Adrenal gland (tissue), 5 donors: ENCODE results near the gene LRRC14B.

Experiments
- POLR2A ChIP-seq, 2 donors: fragments of 450-650 bp; IDR thresholded peaks; one replicate each; pipeline ENCODE4 v1.6.1; 2017; ENCODE audit warnings: antibody characterized with exemption in 2 of 2, mild to moderate bottlenecking in 2 of 2, moderate library complexity in 1 of 2
- TF ChIP-seq, protein P1 (sequence below), 6 experiments: fragments of 450-650 bp in 4 of 6; fragments of 200-600 bp in 2 of 6; sonication (generic) in 1 of 6; IDR thresholded peaks; 1 replicate in 5 of 6; 2 replicates in 1 of 6; pipeline versions ENCODE4 v1.5.1 to v1.8.0; 2016 to 2021; ENCODE audit warnings: antibody characterized with exemption in 6 of 6, mild to moderate bottlenecking in 2 of 6, moderate library complexity in 1 of 6
- donor health status: DM: no; HTN: no; CAD: no.

DNA sequence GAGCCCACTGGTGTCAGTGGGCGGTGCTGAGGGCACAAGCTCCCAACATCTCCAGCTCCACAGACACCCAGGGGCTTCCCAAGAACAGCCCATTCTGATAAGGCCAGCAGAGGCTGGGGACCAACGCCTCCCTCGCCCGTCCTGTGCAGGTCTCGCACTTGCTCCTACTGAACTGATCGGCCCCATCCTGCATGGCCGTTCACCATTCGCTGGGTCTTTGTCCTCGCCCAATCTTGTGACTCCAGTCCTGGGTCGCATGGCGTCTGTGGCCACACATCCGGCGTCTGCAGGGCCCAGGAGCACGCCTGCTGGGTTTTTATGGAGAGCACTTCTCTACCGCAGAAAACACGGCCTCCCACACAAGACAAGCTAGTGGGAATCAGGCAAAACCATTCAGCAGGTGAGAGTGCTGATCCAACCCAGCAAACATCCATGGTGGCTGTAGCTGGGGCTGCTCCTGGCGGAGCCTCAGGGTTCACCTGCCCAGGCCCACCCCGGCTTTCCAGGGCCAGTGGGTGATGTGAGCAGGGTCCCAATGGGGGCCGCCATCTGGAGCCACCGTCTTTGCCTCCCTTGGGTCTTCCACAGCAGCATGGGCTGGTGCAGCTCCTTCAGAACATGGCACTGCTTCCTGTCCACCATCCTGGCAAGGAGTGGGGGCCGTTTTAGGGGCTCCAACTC, 7.4 kb downstream of the LRRC14B start:
- TF ChIP-seq, protein P1, sequence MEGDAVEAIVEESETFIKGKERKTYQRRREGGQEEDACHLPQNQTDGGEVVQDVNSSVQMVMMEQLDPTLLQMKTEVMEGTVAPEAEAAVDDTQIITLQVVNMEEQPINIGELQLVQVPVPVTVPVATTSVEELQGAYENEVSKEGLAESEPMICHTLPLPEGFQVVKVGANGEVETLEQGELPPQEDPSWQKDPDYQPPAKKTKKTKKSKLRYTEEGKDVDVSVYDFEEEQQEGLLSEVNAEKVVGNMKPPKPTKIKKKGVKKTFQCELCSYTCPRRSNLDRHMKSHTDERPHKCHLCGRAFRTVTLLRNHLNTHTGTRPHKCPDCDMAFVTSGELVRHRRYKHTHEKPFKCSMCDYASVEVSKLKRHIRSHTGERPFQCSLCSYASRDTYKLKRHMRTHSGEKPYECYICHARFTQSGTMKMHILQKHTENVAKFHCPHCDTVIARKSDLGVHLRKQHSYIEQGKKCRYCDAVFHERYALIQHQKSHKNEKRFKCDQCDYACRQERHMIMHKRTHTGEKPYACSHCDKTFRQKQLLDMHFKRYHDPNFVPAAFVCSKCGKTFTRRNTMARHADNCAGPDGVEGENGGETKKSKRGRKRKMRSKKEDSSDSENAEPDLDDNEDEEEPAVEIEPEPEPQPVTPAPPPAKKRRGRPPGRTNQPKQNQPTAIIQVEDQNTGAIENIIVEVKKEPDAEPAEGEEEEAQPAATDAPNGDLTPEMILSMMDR (IDR thresholded peaks at IDR 0.05): no peak
- TF ChIP-seq POLR2A (IDR thresholded peaks at IDR 0.05): no peak
